Measurements from ENCODE around the gene CCDC190. TPM values are rescaled to one million over a fixed set of nuclear protein-coding genes. Genes with fewer than 3 reads are reported as not detected.

The CCDC190 gene
- total RNA-seq = under 1 TPM in 2 of 4 donors, not detected in 2; 0.07 to 0.76 TPM

- DNase-seq = no peak
- H3K27ac ChIP-seq = no peak within 1 kb of the TSS
Measured at GRCh38 chr1:162861101-162861500, at the start of gene CCDC190. Gene CCDC190, minus strand, starts transcription at chr1:162861175. Its CDS starts 1,529 bp downstream, at chr1:162859646.

GRCh38 chr1:162910161-162910560, 49.2 kb upstream of the CCDC190 start:
- DNase-seq = no peak
- intact Hi-C loops (cut with DNase I; ENCODE audit: low total_unique reads) = no loop called here
- TF ChIP-seq CTCF (IDR thresholded peaks at IDR 0.05) (no peak), POLR2A (IDR thresholded peaks at IDR 0.05) (no peak)

More at GRCh38 chr1:162861101-162861500, at the start of gene CCDC190:
- H3K4me3 ChIP-seq = no peak within 1 kb of the TSS
- no peaks in the 10 kb centered on the region for H3K36me3 ChIP-seq
- intact Hi-C loops (cut with DNase I; ENCODE audit: low total_unique reads) = no loop called here
- H3K27me3 ChIP-seq = no peaks in the 10 kb centered on the region
- no peaks in the 10 kb centered on the region for H3K4me1 ChIP-seq
- no peaks in the 10 kb centered on the region for H3K9me3 ChIP-seq
- TF ChIP-seq POLR2A (IDR thresholded peaks at IDR 0.05) (no peak), CTCF (IDR thresholded peaks at IDR 0.05) (no peak)

GRCh38 chr1:162908780-162909179, 47.8 kb upstream of the CCDC190 start:
- intact Hi-C loops (cut with DNase I; ENCODE audit: low total_unique reads) = no loop called here
- H3K27me3 ChIP-seq = no peaks in the 10 kb centered on the region

More at GRCh38 chr1:162910161-162910560, 49.2 kb upstream of the CCDC190 start:
- no peak overlapping the region for H3K27ac ChIP-seq
- H3K4me1 ChIP-seq = no peaks in the 10 kb centered on the region
- H3K9me3 ChIP-seq = no peaks in the 10 kb centered on the region
- H3K27me3 ChIP-seq = no peaks in the 10 kb centered on the region
- H3K36me3 ChIP-seq = no peaks in the 10 kb centered on the region
- no peak overlapping the region for H3K4me3 ChIP-seq

GRCh38 chr1:162908236-162908635, 47.3 kb upstream of the CCDC190 start:
- no peaks in the 10 kb centered on the region for H3K36me3 ChIP-seq
- H3K9me3 ChIP-seq = no peaks in the 10 kb centered on the region
- DNase-seq = no peak
- H3K4me1 ChIP-seq = no peaks in the 10 kb centered on the region
- TF ChIP-seq CTCF (IDR thresholded peaks at IDR 0.05) = no peak
- no peak for TF ChIP-seq POLR2A (IDR thresholded peaks at IDR 0.05)
- H3K27me3 ChIP-seq = no peaks in the 10 kb centered on the region
- no peak overlapping the region for H3K27ac ChIP-seq
- intact Hi-C loops (cut with DNase I; ENCODE audit: low total_unique reads) = no loop called here
- H3K4me3 ChIP-seq = no peak overlapping the region

More at GRCh38 chr1:162908780-162909179, 47.8 kb upstream of the CCDC190 start:
- TF ChIP-seq POLR2A (IDR thresholded peaks at IDR 0.05) (no peak), CTCF (IDR thresholded peaks at IDR 0.05) (no peak)
- H3K9me3 ChIP-seq = no peaks in the 10 kb centered on the region
- H3K27ac ChIP-seq = no peak overlapping the region
- no peaks in the 10 kb centered on the region for H3K36me3 ChIP-seq
- no peaks in the 10 kb centered on the region for H3K4me1 ChIP-seq
- no peak for DNase-seq
- H3K4me3 ChIP-seq = no peak overlapping the region

GRCh38 chr1:162906485-162906884, 45.5 kb upstream of the CCDC190 start:
- H3K27me3 ChIP-seq = no peaks in the 10 kb centered on the region
- H3K36me3 ChIP-seq = no peaks in the 10 kb centered on the region
- no peaks in the 10 kb centered on the region for H3K4me1 ChIP-seq
- TF ChIP-seq CTCF (IDR thresholded peaks at IDR 0.05) (no peak), POLR2A (IDR thresholded peaks at IDR 0.05) (no peak)
- no peak overlapping the region for H3K4me3 ChIP-seq
- intact Hi-C loops (cut with DNase I; ENCODE audit: low total_unique reads) = no loop called here
- no peaks in the 10 kb centered on the region for H3K9me3 ChIP-seq
- H3K27ac ChIP-seq = no peak overlapping the region
- no peak for DNase-seq
